Activated T-cell treated with anti-CD3 and anti-CD28 coated beads, Interleukin-2, amount 50 U/mL, for 1 hour (primary cell): ENCODE measurements around the gene PARP14.

Source experiments
- DNase-seq: peaks from one replicate; pipeline ENCODE4 v3.0.0-alpha.2; 2020

Gene PARP14

DNA sequence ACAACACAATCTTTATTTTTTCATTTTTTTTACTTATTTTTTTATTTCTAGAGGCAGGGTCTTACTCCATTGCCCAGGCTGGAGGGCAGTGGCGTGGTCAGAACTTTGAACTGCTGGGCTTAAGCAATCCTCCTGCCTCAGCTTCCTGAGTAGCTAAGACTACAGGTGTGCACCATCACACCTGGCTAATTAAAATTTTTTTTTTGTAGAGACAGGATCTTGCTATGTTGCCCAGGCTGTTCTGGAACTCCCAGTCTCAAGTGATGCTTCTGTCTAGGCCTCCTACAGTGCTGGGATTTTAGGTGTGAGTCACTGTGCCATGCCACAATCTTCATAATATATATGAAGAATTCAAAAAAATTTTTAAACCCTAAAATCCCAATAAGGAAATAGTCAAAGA, 92.2 kb downstream of the PARP14 start:
- no peak for DNase-seq

DNA sequence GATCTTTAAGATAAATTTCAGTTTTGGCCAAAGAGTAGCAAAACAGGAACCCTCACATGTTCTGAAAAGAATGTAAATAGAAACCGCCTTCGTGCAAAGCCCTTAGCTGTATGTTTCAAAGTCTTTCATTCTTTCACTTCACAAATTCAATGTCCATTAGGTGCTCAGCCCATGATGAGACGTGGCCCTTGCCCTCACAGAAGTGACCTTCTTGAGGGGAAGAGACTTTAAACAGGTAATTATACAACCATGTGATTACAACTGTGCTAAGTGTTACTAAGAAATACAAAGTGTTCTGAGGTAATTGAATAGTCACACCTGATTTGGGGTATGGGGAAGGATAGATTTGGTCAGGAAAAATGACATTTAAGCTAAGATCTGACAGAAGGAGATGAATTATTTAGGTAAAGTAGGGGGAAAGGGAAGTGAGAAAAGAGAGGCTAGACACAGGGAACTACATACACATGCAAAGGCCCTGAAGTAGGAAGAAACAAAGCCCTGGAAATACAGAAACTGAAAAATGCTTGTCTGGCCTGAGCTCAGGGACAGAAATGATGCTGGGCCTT, 93.4 kb downstream of the PARP14 start:
- no peak for DNase-seq

DNA sequence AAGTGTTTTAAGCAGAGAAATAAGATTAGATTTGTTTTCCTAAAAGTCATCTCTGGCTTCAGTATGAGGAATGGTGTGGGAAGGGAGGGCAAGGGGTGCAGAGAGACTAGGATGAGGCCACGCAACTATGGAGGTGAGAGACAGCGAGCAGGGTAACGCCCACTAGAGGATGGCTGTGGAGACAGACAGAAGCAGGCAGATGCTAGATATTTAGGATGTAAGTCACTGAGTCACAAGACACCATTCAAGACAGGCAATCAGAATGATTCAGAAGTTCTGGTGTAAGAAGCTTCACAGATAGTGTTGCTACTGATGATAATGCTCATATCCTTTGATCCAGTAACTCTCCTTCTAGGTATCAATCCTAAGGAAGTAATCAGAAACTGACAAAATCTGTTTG, 93.9 kb downstream of the PARP14 start:
- no peak for DNase-seq

- DNase-seq, result no peak
Measured at GRCh38 chr3:122776675-122777468, 96.2 kb downstream of the PARP14 start.

DNA sequence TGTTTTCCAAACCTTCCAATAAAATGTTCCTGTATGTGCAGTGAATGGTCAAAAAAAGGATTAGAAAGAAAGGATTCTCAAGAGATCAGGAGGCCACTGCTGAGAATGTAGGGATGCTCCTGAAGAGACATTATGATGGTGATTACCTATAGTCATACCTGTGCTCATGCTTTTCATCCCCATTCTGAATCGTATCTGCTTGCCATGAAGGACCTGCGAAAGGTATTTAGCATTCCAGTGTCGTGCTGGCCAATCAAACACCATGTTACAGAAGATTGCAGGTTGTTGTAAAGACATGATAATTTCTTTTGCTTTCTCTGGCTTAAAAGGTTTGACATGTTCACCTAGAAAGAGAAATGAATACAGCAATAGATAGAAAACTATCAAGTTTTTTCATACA, 96.9 kb downstream of the PARP14 start:
- no peak for DNase-seq
